HG02610 (cell line): ENCODE results near the gene TMEM176B.
"Not testable (repeated sequence)": the region's sequence is repeated elsewhere in the genome, so short reads cannot be mapped to it uniquely, and the experiment has no call there.

Experiments used
- ATAC-seq: cut with Tn5 transposase; IDR thresholded peaks from one replicate; pipeline ENCODE4 v1.9.1; 2021; ENCODE audit warnings: mild to moderate bottlenecking, moderate library complexity; ENCODE audit not compliant: unreplicated experiment

The TMEM176B gene

DNA sequence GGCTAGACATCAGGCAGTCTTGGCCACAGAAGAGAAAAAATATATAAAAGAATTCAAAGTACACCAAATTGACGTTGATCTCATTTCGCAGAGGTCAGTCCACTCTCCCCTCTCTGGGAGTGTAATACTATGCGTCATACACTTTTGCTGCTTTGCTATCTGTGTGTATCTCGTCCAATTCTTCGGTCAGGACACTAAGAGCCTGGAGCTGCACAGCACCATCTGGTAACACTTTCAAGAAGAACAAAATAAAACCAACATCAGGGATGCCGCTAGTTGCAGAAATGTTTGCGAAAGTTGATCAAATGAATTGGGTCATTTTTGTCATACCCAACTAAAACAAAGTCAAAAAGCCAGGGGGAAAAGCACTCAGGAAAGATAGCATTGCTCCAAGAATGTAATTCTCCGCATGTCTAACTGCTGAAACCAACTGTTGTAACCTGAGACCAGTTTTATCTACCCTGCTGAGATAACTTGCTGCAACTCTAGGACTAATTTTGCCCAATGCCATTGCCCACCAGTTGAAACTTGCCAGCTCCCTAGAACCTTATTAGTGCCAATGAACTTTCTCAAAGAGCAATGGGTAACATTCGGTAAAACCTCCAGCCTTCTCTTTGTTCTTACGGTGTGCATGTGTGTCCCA, 23.4 kb upstream of the TMEM176B start:
- no peak for ATAC-seq

DNA sequence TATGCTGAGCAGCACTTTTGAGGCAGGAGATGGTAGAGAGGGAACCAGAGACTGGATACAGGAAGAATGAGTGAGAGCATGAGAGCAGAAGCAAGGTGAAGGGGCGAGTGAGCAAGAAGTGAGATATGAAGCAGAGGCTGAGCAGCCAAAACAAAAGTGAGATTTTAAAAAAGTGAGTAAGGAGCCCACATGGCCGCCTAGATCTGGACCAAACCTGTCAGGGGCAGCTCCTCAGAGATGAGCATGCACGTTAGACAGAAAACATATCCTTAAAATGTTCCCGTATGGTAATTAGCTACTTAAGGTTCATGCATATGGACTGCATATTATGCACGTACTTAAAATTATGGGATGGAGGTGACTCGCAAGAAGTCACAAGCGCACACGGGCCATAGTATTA, 22.9 kb upstream of the TMEM176B start:
- no peak for ATAC-seq

DNA sequence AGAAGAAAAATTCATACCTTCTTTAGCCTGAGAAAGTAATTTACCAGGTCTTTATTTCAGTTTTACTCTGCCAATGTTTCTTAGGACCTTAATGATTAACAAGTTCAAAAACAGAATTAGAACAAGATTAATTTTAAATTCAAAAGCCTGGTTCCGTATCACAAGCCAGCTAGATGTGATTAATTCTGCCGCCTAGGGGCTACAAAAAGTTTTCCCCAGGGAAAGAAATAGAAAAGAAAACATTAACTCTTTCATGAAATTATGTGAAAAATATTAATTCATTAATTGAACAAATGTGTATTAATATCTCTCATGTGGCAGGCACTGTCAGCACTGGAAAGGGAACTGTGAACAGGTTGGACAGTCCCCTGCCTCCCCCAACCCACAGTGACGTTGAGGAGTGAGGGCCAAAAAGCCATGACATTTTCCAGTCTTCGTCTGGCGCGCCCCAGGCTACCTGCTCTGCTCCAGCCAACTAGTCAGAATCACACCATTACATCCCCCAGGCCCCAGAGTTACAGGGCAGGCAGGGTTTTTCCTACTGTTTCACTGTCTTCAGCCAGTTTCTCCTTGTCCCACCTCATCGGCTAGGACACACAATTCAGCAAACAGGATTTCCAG, 20.5 kb upstream of the TMEM176B start:
- ATAC-seq, result no peak

DNA sequence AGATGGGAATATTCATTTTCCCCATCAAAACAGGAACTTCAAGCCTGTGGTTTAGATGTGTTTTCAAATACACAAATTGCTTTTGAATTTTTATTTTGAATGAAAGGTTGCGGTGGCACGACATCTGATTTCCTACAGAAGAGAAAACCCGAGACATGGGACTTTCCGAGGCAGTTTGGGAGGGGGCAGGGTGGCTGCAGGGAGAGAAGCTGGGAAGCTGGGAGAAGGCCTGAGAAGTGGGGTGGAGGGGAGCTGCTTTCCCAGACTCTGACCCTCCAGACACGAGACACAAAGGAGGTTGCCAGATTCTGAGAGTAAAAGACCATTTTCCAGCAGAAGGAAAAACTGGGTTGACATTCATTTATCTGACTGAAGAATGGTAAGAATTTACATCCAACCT, 20.0 kb upstream of the TMEM176B start:
- ATAC-seq, result no peak

DNA sequence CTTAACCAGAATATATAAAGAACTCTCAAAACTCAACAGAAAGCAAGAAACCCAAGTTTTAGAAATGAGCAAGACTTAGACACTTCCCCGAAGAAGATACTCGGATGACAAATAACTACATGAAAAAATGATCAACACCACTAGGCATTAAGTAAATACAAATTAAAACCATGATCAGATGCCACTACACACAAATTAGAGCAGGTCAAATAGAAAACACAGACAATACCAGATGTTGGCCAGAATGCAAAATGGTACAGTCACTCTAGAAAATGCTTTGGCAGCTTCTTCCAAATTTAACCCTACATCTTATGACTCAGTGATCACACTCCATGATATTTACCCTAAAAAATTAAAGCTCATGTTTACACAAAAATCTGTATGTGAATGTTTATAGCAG, 18.8 kb upstream of the TMEM176B start:
- ATAC-seq, result no peak

DNA sequence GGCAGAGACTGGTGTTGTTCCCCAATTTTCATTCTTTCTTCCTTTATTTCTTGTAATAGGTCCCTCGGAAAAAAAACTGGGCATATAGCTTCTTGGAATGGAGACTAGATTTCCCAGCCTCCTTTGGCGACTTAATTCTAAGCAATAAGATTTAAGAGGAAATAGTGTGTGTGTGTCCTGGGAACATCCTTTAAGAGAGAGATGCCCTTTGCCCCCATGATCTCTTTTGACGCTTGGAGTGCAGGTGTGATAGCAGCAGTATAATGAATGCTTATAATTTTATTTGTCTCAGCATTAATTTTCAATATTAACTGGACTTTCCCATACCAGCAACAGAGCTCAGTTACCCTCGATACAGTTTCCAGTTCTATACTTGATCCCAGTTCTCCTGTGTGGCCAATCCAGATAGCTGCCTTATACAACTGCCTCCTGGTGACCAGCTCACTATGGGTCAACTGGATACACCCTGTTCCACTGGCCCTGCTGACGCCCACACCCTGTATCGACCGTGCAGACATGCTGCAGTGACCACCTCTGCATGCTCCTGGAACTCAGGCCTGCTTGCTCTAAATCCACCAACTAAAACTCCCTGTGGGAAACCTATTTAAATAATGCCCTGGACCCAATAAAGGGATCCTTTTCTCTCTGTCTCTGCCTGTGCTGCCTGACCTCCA, 14.3 kb upstream of the TMEM176B start:
- ATAC-seq, result no peak

DNA sequence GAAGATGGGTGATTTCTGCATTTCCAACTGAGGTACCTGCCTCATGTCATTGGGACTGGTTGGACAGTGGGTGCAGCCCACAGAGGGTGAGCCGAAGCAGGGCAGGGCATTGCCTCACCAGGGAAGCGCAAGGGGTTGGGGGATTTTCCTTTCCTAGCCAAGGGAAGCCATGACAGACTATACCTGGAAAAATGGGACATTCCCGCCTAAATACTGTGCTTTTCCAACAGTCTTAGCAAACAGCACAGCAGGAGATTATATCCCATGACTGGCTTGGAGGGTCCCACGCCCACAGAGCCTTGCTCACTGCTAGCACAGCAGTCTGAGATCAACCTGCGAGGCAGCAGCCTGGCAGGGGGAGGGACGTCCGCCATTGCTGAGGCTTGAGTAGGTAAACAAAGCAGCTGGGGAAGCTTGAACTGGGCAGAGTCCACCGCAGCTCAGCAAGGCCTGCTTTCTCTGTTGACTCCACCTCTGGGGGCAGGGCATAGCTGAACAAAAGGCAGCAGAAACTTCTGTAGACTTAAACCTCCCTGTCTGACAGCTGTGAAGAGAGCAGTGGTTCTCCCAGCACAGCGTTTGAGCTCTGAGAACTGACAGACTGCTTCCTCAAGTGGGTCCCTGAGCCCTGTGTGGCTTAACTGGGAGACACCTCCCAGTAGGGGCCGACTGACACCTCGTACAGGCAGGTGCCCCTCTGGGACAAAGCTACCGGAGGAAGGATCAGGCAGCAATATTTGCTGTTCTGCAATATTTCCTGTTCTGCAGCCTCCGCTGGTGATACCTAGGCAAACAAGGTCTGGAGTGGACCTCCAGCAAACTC, 7.7 kb upstream of the TMEM176B start:
- not testable (repeated sequence) for ATAC-seq

DNA sequence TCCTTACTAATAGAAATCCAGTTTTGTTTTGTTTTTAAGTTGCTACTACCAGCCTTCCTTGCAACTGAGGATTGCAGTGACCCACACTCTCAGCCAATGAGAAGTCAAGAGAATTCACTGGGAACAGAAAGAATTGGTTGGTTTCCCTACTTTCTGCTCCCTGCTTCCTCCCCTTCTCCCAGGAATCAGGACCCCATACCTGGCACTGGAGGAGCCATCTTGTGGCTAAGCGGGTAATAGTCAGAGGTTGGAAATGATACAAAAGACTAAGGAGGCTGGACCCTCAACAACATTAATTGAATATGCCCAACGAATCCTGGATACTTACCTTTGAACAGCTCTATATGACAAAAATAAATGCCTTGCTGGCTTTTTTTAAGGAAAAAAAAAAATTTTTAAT, 6.7 kb upstream of the TMEM176B start:
- no peak for ATAC-seq

DNA sequence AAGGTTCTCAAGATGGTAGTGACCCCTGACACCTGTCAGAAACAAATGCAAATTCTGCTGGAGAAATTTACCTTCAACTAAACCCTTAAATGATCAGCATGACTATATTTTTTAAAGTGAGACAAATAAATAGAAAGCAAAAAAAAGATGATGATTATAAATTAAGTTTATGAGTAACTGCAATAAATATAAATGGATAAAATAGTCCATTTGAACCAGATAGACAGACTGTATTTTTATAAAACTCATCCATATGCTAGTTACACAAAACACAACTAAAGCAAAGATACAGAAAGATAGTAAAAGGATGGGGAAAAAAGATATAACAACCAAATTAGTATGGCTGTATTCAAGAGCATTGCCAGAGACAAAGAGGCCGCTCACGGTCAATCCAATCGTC, 6.3 kb upstream of the TMEM176B start:
- no peak for ATAC-seq

DNA sequence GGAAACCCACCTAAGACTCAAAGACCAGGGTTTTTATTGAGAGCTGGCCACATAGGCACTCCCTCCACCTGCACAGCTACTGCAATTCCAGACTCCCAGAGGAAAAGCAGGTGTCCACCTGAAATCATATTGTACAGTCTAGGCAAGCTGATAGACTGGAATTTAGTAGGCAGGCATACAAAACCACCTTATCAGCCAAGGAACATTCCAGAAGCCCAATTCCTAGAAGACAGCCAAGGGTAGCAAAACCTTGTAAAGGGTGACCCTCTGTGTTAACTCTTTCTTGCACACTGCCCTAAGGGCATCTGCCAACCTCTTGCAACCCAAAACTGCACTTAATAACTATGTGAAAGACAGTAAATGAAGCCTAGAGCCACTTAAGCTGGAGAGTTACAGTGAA, 5.7 kb upstream of the TMEM176B start:
- no peak for ATAC-seq

DNA sequence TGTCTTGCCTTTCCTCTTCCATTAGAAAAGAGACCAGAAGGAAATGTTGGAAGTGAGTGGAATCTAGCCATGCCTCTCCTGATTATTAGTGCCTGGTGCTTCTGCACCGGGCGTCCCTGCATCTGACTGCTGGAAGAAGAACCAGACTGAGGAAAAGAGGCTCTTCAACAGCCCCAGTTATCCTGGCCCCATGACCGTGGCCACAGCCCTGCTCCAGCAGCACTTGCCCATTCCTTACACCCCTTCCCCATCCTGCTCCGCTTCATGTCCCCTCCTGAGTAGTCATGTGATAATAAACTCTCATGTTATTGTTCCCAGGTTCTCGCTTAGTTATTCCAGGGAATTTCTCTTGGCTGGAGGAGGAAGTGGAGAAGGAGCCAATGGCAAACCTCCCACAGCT, 4.6 kb upstream of the TMEM176B start:
- ATAC-seq, result no peak

DNA sequence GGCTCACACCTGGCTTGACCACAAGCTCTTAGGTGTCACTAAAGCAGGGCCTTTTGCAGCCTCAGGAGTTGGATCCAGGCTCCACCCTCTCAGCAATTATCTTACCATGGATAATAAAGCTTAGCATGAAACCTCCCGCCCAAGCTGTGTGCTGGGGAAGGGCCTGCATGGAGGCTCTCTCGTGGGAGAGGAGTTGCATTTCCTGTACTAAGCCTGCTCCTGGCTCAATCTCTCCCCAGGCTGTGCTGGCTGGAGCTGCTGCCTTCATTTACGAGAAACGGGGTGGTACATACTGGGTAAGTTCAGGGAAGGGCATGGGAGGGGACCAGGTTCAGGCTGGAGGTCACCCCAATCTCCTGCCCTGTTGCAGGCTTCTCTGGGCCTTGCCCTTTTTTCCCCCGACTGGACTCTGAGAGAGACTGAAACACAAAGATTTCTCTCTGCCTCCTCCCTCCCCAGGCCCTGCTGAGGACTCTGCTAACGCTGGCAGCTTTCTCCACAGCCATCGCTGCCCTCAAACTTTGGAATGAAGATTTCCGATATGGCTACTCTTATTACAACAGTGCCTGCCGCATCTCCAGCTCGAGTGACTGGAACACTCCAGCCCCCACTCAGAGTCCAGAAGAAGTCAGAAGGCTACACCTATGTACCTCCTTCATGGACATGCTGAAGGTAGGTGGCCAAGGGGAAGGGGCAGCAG, 3.1 kb upstream of the TMEM176B start:
- no peak for ATAC-seq

DNA sequence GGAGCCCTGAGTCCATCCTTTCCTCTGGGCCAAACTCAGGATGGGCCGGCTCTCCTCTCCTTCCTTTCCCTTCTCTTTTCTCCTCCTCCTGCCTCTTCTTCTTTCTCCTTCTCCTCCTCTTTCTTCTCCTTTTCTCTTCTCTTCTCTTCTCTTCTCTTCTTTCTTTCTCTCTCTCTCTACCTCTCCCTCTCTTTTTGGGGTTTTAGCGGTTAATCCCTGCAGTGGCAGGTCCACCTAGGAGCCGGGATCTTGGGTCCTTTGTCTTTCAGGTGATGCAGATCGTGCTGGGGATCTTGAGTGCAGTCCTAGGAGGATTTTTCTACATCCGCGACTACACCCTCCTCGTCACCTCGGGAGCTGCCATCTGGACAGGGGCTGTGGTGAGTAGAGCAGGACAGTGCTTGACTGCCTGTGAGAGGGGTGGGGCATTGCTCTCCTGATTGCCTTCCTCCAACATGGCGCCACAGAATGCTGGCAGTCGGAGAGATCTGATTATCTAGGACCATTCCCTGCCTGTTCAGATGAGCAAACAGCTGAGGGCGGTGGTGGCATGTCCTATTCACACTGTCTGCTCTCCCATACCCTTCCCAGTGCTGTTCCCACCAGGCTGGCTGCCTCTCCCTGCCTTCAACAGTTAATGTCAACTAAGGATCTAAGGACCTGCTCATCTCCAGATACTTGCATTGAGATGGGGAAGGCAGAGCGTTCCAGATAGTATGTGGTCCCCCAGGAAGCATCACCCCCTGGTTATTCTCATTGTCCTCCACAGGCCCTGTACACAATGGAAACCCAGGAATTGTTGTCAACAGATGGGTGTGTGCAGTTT, 2.0 kb upstream of the TMEM176B start:
- no peak for ATAC-seq

DNA sequence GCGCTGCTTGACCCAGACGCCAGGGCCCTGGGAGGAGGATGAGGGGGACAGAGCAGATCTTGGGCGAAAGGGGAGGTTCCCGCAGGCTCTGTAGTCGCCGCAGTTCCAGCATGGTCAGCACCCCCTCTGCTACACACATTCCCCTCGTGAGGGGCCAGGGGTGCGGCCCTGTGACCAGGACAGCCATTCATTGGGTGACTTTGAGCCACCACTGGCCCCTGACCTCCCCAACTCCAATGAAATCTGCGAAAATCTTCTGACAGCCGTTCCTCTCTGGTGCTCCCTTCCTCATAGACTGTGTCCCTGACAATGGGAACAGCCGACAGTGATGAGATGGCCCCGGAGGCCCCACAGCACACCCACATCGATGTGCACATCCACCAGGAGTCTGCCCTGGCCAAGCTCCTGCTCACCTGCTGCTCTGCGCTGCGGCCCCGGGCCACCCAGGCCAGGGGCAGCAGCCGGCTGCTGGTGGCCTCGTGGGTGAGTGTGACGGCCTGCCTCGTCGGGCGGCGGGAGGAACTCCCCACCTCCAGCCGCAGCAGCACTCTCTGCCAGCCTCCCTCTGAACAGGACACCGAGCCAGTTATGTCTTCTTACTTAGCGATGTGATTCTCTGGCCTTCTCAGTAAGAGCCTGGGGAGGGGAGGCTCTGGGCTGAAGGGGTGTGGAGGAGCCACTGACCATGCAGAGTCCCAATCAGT, 1.2 kb upstream of the TMEM176B start:
- no peak for ATAC-seq

DNA sequence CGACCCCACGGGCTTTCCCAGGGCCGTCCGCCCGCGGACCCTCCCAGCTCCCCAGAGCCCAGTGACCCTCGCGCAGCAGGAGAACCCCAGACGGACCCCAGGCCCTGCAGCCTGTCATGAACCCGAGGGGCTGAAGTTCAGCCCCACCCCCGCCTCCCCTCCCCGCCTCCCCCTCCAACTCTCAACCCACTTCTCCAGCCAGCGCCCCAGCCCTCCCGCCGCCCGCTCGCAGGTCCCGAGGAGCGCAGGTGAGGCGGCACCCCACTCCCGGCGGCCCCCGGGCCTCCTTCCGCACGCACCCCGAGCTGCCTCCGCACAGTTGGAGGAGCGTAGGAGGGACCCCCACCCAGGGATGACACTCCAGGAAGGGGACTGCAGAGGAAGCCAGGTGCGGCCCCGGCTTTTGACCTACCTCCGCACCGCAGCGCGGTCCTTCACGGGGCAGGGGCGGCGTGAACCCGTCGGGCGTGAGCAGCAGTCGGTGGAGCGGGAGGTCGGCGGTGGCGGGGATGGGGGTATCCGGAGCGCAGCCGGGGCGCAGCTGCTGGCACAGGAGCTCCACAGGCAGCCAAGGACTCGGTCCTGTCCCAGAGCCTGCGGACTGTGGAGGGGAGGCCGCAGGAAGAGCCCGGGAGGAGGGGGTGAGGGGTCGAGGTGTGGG, 547 bp upstream of the TMEM176B start, which contains the start of gene TMEM176A:
Gene TMEM176A (plus strand): TSS at position 189 of the 661 bp plus-strand sequence. CDS start 782 bp downstream, outside the sequence.
- ATAC-seq, result no peak

DNA sequence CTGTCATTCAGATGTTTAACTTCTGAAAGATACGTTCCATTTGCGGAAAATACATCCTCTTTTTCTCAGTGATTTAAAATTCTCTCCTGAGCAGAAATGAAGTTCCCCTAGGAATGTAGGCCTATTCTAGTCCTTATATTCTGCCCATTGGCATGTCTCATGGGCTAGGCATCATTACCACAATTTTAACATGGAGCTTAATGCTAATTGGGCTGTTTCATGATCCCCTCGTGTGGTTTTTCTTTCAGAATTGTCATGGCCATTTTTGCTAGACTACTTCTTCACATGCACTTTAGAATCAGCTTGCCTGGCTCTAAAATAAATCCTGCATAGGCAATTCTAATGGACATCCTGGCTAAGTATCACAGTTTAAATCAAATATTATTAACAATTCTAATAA, 1.0 kb downstream of the TMEM176B start:
- ATAC-seq, result no peak

DNA sequence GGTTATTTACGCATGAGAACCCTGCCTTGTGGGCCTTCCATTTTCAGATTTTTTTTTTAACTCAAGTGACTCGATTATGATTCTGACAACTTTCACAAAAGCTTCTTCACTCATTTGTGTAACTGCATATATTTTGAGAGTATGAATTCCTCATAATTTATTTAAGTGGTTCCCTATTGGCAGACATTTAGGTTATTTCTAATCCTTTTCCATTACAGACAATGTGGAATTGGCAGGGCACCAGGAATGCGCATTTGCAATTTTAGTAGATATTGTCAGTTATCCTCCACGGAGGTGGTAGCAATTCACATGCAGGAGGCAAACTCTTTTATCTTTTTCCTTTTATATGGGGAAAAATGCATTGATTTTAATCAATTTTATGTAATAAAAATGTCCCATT, 2.5 kb downstream of the TMEM176B start:
- no peak for ATAC-seq

DNA sequence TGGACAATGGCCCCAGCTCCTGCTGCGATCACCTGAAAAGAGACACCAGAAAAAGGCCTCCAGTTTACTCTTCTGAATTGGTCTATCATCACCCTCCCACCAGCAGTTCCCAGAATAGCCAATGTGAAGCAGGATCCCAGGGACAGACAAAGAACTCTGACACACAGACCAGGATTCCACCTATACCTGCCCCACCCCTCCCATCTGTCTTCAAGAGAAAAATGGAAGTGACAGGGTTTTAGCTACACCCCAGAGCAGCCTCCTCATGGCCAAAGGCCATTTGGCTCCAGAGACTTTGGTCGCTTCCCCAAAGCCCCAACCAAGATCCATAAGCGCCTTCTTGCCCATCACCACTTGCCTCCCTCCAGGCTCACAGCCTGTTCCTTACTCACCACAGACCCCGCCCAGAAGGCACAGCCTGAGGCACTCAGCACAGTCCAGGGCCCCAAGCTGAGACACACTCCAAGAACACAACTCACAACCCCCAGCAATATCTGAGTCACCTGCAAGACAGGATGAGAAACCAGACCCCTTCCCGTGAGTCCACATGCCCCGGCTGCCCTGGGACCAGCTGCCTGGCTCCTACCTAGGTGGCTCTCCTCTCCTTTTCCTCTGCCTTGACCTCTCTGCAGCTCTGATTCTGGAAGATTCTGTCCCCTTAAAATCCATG, 6.5 kb downstream of the TMEM176B start:
- no peak for ATAC-seq
